Measurements from ENCODE around the gene EYA4. TPM values are rescaled to one million over a fixed set of nuclear protein-coding genes. Genes with fewer than 3 reads are reported as not detected.

EYA4 gene
- total RNA-seq, 4 donors from 2014 or later: 1.4 to 3.1 (median 1.6) TPM

- WGBS, 2 donors (ENCODE audit: low coverage in 1 of 2): 76 to 77% methylated on average over 3 to 4 of the region's 4 CpGs
- TF ChIP-seq POLR2A (IDR thresholded peaks at IDR 0.05) (no peak), POLR2AphosphoS5 (IDR thresholded peaks at IDR 0.05) (peak; percentile 50), CTCF (IDR thresholded peaks at IDR 0.05) (no peak), EP300 (IDR thresholded peaks at IDR 0.05) (no peak)
- Histone ChIP-seq H3K36me3 (no peaks in the 10 kb centered on the region), H3K27me3 (no peaks in the 10 kb centered on the region), H3K9me3 (no peaks in the 10 kb centered on the region), H3K27ac (peak overlapping the region in 3 of 4 donors; percentile 49 to 64 (median 52)), H3K4me1 (peaks cover 0 to 24% (median 6%) of the 10 kb centered on the region in 3 donors), H3K4me3 (no peak overlapping the region)
- ATAC-seq: peak; percentile 59
These were observed 307.4 kb downstream of the EYA4 start for GRCh38 chr6:133548423-133549159.

DNA sequence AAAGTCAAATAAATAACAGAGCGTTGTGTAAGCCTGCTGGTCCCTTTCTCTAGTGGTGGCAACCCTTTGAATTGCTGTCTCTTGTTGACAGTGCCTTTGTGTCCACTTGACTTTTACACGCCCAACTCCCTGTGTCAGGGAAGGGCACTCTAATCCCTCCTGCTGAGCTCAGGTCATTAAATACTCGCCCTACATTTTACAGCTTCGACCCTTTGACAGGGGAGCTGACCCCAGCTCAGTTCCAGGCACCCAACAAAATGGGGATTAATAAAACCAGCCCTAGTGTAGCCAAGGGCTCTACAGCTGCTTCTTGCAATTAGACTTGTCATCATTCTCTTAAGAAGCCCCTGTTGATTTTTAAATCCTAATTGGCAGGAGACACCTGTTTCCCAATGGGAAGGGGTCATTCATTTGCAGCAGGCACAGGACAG, 308.2 kb downstream of the EYA4 start:
- no peaks in the 10 kb centered on the region for H3K27me3 ChIP-seq
- H3K36me3 ChIP-seq: no peaks in the 10 kb centered on the region
- no peak for ATAC-seq
- no peaks in the 10 kb centered on the region for H3K9me3 ChIP-seq
- TF ChIP-seq POLR2A (IDR thresholded peaks at IDR 0.05): no peak
- no peak for TF ChIP-seq CTCF (IDR thresholded peaks at IDR 0.05)
- TF ChIP-seq POLR2AphosphoS5 (IDR thresholded peaks at IDR 0.05): no peak
- TF ChIP-seq EP300 (IDR thresholded peaks at IDR 0.05): no peak
- WGBS, 2 donors (ENCODE audit: low coverage in 1 of 2): 76 to 88% methylated on average over 4 of the region's 4 CpGs
- peaks cover 0 to 24% (median 6%) of the 10 kb centered on the region in 3 donors for H3K4me1 ChIP-seq
- no peak overlapping the region for H3K27ac ChIP-seq
- no peak overlapping the region for H3K4me3 ChIP-seq

GRCh38 chr6:133550026-133550425, 308.9 kb downstream of the EYA4 start:
- ATAC-seq: no peak
- TF ChIP-seq CTCF (IDR thresholded peaks at IDR 0.05) (no peak), POLR2A (IDR thresholded peaks at IDR 0.05) (no peak), EP300 (IDR thresholded peaks at IDR 0.05) (no peak), POLR2AphosphoS5 (IDR thresholded peaks at IDR 0.05) (no peak)
- Histone ChIP-seq H3K9me3 (no peaks in the 10 kb centered on the region), H3K4me3 (no peak overlapping the region), H3K27me3 (no peaks in the 10 kb centered on the region), H3K4me1 (peaks cover 0 to 24% (median 6%) of the 10 kb centered on the region in 3 donors), H3K36me3 (no peaks in the 10 kb centered on the region), H3K27ac (no peak overlapping the region)
- WGBS, 2 donors (ENCODE audit: low coverage in 1 of 2): 70 to 84% methylated on average over 1 to 2 of the region's 2 CpGs

DNA sequence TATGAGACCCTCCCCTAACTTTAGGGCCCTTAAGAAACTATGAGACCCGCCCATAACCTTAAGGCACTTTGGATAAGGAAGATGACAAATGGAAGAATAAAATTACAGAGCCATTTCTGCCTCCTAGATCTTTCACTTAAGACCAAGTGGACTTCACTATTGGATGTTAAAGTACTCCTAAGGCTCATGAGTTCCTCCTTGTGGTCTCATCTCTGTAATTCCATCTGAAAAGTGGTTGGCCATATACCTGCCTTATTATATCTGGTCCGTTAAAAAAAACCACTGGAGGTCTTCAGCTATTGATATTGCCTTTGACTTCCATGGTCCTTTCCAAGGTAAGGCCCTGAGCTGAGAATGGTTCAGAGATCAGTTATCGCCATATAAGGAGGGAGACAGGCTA, 310.3 kb downstream of the EYA4 start:
- Histone ChIP-seq H3K4me1 (peaks cover 0 to 26% (median 6%) of the 10 kb centered on the region in 3 donors), H3K9me3 (no peaks in the 10 kb centered on the region), H3K27ac (peak overlapping the region; percentile 14 to 67 (median 62)), H3K36me3 (no peaks in the 10 kb centered on the region), H3K4me3 (no peak overlapping the region), H3K27me3 (no peaks in the 10 kb centered on the region)
- no peak for ATAC-seq
- TF ChIP-seq POLR2A (IDR thresholded peaks at IDR 0.05): no peak
- no peak for TF ChIP-seq POLR2AphosphoS5 (IDR thresholded peaks at IDR 0.05)
- no peak for TF ChIP-seq EP300 (IDR thresholded peaks at IDR 0.05)
- no peak for TF ChIP-seq CTCF (IDR thresholded peaks at IDR 0.05)
- 84 to 92% methylated on average over 3 of the region's 3 CpGs for WGBS, 2 donors (ENCODE audit: low coverage in 1 of 2)

DNA sequence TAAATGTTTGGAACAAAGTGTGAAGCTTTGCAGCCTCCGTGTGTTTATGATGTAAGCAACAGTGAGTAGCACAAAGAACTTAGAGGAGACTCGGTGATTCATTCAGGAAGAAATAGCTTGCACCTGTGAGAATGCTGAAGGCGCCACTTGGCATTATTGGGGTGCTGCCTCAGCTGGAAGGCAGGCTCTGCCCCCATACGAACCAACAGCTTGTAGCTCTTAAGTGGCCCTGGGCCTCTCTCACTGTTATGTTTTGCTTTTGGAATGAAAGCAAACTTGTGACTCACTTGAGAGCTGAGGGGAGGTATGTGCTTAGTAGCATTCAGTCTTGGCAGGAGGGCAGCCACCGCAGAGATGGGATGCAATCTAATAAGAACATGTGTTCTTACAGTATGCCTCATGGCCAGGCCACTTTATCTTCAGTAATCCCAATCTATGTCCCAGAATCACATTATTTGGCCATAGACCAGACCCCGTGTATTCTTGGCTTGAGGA, 310.7 kb downstream of the EYA4 start:
- peaks cover 0 to 26% (median 6%) of the 10 kb centered on the region in 3 donors for H3K4me1 ChIP-seq
- no peaks in the 10 kb centered on the region for H3K27me3 ChIP-seq
- no peak overlapping the region for H3K4me3 ChIP-seq
- ATAC-seq: peak; percentile 71
- H3K9me3 ChIP-seq: no peaks in the 10 kb centered on the region
- 8 to 33% methylated on average over 2 to 5 of the region's 6 CpGs for WGBS, 2 donors (ENCODE audit: low coverage in 1 of 2)
- H3K36me3 ChIP-seq: no peaks in the 10 kb centered on the region
- H3K27ac ChIP-seq: peak overlapping the region in 3 of 4 donors; percentile 62 to 67 (median 62)
- TF ChIP-seq EP300 (IDR thresholded peaks at IDR 0.05) (no peak), POLR2AphosphoS5 (IDR thresholded peaks at IDR 0.05) (peak; percentile 73)
